SJSA1 (cell line): Measurements from ENCODE around the gene CACNA1A. TPM values are rescaled to one million over a fixed set of nuclear protein-coding genes. Genes with fewer than 3 reads are reported as not detected.

Source experiments
- DNase-seq, 2 experiments: peaks; one replicate each; pipeline ENCODE4 v3.0.0-alpha.2; 2015 to 2020; ENCODE audit warnings: low spot score in 2 of 2, low read depth in 1 of 2
- H3K27ac ChIP-seq: fragments of 250-450 bp; sonication (Bioruptor Pico); 2 replicates; pipeline ENCODE4 v1.5.1; 2020; ENCODE audit warnings: mild to moderate bottlenecking, moderate library complexity
- H3K27me3 ChIP-seq: fragments of 250-450 bp; sonication (Bioruptor Pico); replicated peaks from 2 replicates; pipeline ENCODE4 v1.5.1; 2020; ENCODE audit warnings: mild to moderate bottlenecking, moderate library complexity
- H3K36me3 ChIP-seq: fragments of 250-450 bp; sonication (Bioruptor Pico); 2 replicates; pipeline ENCODE4 v1.5.1; 2020; ENCODE audit warnings: mild to moderate bottlenecking
- H3K4me1 ChIP-seq: fragments of 250-450 bp; sonication (Bioruptor Pico); replicated peaks from 2 replicates; pipeline ENCODE4 v1.6.1; 2021; ENCODE audit warnings: mild to moderate bottlenecking
- H3K4me3 ChIP-seq: fragments of 250-450 bp; sonication (Bioruptor Pico); 2 replicates; pipeline ENCODE4 v1.5.1; 2020; ENCODE audit warnings: mild to moderate bottlenecking
- H3K9me3 ChIP-seq: fragments of 250-450 bp; sonication (Bioruptor Pico); replicated peaks from 2 replicates; pipeline ENCODE4 v1.5.1; 2020; ENCODE audit warnings: mild to moderate bottlenecking
- total RNA-seq: library from RNA; depleted of rRNA; stranded (reverse); fragments of >200 nt; shearing (Covaris generic); gene quantifications from 2 replicates; pipeline ENCODE4 v1.2.3, GENCODE V29; 2014

The CACNA1A gene
- total RNA-seq, 1 experiment from 2014 or later: not detected

GRCh38 chr19:13297023-13297422 is 209.3 kb downstream of the CACNA1A start:
- no peaks in the 10 kb centered on the region for H3K4me1 ChIP-seq
- no peak for DNase-seq
- peaks cover 9% of the 10 kb centered on the region for H3K27me3 ChIP-seq
- H3K4me3 ChIP-seq: no peak overlapping the region
- no peaks in the 10 kb centered on the region for H3K9me3 ChIP-seq
- no peaks in the 10 kb centered on the region for H3K36me3 ChIP-seq
- no peak overlapping the region for H3K27ac ChIP-seq

GRCh38 chr19:13294812-13295567 is 211.3 kb downstream of the CACNA1A start:
- H3K27me3 ChIP-seq: peaks cover 6% of the 10 kb centered on the region; the same call in 1 of the 2 replicates
- DNase-seq: no peak
- no peak overlapping the region for H3K27ac ChIP-seq
- H3K4me3 ChIP-seq: no peak overlapping the region
- no peaks in the 10 kb centered on the region for H3K36me3 ChIP-seq
- H3K9me3 ChIP-seq: no peaks in the 10 kb centered on the region
- no peaks in the 10 kb centered on the region for H3K4me1 ChIP-seq

GRCh38 chr19:13291913-13292312 is 214.4 kb downstream of the CACNA1A start:
- Histone ChIP-seq H3K4me3 (no peak overlapping the region), H3K36me3 (no peaks in the 10 kb centered on the region), H3K27ac (no peak overlapping the region), H3K27me3 (peaks cover under 1% of the 10 kb centered on the region; the same call in 1 of the 2 replicates), H3K9me3 (no peaks in the 10 kb centered on the region), H3K4me1 (no peaks in the 10 kb centered on the region)
- no peak for DNase-seq

- Histone ChIP-seq H3K27me3 (no peaks in the 10 kb centered on the region), H3K4me3 (no peak overlapping the region), H3K36me3 (no peaks in the 10 kb centered on the region), H3K9me3 (no peaks in the 10 kb centered on the region), H3K4me1 (no peaks in the 10 kb centered on the region), H3K27ac (no peak overlapping the region)
- no peak for DNase-seq
Observed at GRCh38 chr19:13290741-13291140, 215.5 kb downstream of the CACNA1A start.

GRCh38 chr19:13289295-13289694 is 217.0 kb downstream of the CACNA1A start:
- Histone ChIP-seq H3K4me1 (no peaks in the 10 kb centered on the region), H3K4me3 (no peak overlapping the region), H3K27ac (no peak overlapping the region), H3K36me3 (no peaks in the 10 kb centered on the region), H3K27me3 (no peaks in the 10 kb centered on the region), H3K9me3 (no peaks in the 10 kb centered on the region)
- no peak for DNase-seq

- Histone ChIP-seq H3K36me3 (no peaks in the 10 kb centered on the region), H3K27me3 (0 out of 2 replicates have a peak, but pooled peaks cover 12% of the 10 kb centered on the region), H3K27ac (no peak overlapping the region), H3K4me1 (no peaks in the 10 kb centered on the region), H3K4me3 (no peak overlapping the region), H3K9me3 (no peaks in the 10 kb centered on the region)
- no peak for DNase-seq
Observed at GRCh38 chr19:13286195-13286985, 219.9 kb downstream of the CACNA1A start.

- no peak overlapping the region for H3K27ac ChIP-seq
- H3K4me3 ChIP-seq: no peak overlapping the region
- no peaks in the 10 kb centered on the region for H3K4me1 ChIP-seq
- DNase-seq: no peak
- 0 out of 2 replicates have a peak, but pooled peaks cover 12% of the 10 kb centered on the region for H3K27me3 ChIP-seq
- H3K9me3 ChIP-seq: no peaks in the 10 kb centered on the region
- H3K36me3 ChIP-seq: no peaks in the 10 kb centered on the region
Observed at GRCh38 chr19:13284929-13285928, 221.1 kb downstream of the CACNA1A start.

- H3K27me3 ChIP-seq: 0 out of 2 replicates have a peak, but pooled peaks cover 12% of the 10 kb centered on the region
- H3K9me3 ChIP-seq: no peaks in the 10 kb centered on the region
- no peak for DNase-seq
- no peaks in the 10 kb centered on the region for H3K4me1 ChIP-seq
- no peak overlapping the region for H3K4me3 ChIP-seq
- no peaks in the 10 kb centered on the region for H3K36me3 ChIP-seq
- no peak overlapping the region for H3K27ac ChIP-seq
Observed at GRCh38 chr19:13283871-13284270, 222.4 kb downstream of the CACNA1A start.

GRCh38 chr19:13282486-13283065 is 223.7 kb downstream of the CACNA1A start:
- Histone ChIP-seq H3K27me3 (0 out of 2 replicates have a peak, but pooled peaks cover 12% of the 10 kb centered on the region), H3K27ac (no peak overlapping the region), H3K36me3 (no peaks in the 10 kb centered on the region), H3K4me3 (no peak overlapping the region), H3K4me1 (peaks cover under 1% of the 10 kb centered on the region), H3K9me3 (no peaks in the 10 kb centered on the region)
- no peak for DNase-seq

GRCh38 chr19:13281567-13282291 is 224.6 kb downstream of the CACNA1A start:
- no peaks in the 10 kb centered on the region for H3K36me3 ChIP-seq
- no peaks in the 10 kb centered on the region for H3K9me3 ChIP-seq
- no peak overlapping the region for H3K27ac ChIP-seq
- H3K27me3 ChIP-seq: 0 out of 2 replicates have a peak, but pooled peaks cover 12% of the 10 kb centered on the region
- DNase-seq: no peak
- H3K4me3 ChIP-seq: no peak overlapping the region
- H3K4me1 ChIP-seq: peaks cover 4% of the 10 kb centered on the region

- H3K27ac ChIP-seq: no peak overlapping the region
Observed at GRCh38 chr19:13277104-13277809, 229.0 kb downstream of the CACNA1A start.

More at GRCh38 chr19:13277104-13277809, 229.0 kb downstream of the CACNA1A start:
- DNase-seq: peak; percentile 56 to 81
- Histone ChIP-seq H3K27me3 (0 out of 2 replicates have a peak, but pooled peaks cover 7% of the 10 kb centered on the region), H3K9me3 (no peaks in the 10 kb centered on the region), H3K36me3 (no peaks in the 10 kb centered on the region), H3K4me3 (no peak overlapping the region), H3K4me1 (peaks cover 4% of the 10 kb centered on the region)
